NOMO-1 treated with DMSO at 0.1 percent for 48 hours (cell line): ENCODE results near the gene VN1R5.
"Not testable (repeated sequence)": the region's sequence is repeated elsewhere in the genome, so short reads cannot be mapped to it uniquely, and the experiment has no call there.

ENCODE experiments used
- DNase-seq: peaks from one replicate; lab custom pipeline; 2025; ENCODE audit not compliant: unreplicated experiment; lab: John Stamatoyannopoulos, UW

Gene VN1R5

DNA sequence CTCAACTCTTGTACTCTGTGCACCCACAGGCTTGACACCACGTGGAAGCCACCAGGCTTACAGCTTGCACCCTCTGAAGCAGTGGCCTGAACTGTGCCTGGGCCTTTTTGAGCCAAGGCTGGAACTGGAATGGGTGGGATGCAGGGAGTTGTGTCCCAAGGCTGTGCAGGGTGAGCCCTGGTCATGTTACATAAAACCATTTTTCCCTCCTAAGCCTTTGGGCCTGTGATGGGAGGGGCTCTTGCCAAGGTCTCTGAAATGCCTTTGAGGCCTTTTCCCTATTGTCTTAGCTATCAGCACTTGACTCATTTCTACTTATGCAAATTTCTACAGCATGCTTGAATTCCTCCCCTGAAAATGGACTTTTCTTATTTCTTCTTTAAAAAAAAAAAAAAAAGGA, 14.1 kb downstream of the VN1R5 start:
- DNase-seq, result no peak

DNA sequence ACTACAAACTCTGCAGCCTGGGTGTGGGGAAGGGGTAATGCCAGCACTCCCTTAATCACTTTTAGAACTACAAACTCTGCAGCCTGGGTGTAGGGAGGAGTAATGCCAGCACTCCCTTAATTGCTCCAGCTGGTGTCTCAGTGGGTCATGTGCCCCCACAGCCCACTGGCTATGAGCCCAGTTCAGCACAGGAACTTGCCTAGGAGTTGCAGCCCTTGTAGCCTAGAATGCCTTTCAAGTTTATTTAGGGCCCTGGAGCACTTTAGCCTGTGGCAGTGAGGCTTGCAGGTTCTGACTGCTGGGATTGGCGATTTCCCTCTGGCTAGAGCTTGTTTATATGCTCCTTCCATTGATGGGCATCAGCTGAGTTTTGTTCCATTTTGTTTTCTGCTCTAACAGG, 17.1 kb downstream of the VN1R5 start:
- DNase-seq, result no peak

DNA sequence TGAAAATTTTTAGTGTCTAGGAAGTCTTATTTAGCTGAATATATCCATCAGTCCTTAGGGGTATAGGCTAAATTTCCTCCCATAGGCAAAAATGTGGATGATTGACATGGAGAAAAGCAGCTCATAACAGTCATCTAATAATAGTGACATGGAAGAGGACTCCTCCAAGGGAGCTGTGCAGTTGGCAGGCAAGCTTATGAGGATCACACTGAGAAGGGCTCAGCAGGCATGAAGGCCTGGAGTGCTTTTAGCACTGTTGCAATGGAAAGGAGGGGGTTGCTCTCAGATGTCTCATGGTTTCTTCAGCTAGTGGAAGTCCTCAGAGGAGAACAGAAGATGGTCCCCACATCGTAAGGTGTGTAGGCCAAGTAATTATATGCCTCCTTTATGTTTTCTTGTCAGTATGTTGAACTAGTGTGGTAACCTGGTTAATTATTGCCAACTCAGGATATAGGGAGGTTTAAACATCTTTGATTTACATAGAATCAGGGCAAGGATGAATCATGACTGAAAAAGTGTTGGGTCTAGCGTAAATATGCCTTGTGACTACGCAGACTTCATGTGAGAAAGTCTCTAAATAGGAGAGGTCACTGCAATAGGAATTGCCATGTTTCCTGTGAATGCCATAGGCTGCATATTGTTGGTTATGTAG, 18.9 kb downstream of the VN1R5 start:
- no peak for DNase-seq

DNA sequence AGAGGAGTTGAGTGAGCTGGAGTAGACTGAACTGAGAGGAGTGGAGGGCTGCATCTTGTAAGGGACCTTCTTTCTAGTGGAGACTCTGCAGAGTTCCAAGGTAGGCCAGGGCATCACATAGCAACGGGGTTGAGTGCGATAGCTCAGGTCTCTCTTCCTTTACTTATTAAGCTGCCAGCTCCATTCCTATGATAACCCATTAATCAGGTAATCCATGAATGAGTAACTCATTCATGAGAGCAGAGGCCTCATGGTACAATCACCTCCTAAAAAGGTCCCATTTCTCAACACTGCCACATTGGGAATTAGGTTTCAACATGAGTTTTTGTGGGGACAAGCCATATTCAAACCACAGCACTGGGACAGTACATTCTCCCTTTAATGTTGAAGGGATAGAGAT, 21.3 kb downstream of the VN1R5 start:
- no peak for DNase-seq

DNA sequence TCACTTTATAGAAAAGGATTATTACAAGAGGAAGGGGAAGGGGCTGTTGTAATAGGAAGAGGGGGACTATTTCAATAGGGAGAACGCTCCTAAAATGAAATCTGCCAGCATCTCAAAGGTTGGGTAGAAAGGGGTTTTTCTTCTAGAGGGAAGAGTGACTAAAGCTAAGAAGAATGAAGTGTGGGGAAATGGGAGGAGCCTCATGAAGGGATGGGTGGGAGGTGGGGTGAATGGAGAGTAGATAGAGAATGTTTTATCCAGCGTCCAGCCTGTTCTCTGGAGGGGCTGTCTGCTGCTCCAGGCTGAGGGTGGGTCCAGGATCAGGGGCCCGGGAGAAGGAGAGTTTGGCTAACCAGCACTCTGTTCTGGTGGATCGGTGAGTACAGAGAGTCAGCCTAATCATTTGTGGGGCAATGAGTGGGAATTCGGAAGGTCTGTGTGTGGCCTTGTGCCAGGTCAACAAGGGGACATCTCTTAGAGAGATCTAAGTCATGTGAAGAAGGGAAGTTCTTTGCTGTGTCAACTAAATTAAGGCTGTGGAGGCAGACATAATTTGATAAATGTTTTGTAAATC, 25.2 kb downstream of the VN1R5 start:
- no peak for DNase-seq

DNA sequence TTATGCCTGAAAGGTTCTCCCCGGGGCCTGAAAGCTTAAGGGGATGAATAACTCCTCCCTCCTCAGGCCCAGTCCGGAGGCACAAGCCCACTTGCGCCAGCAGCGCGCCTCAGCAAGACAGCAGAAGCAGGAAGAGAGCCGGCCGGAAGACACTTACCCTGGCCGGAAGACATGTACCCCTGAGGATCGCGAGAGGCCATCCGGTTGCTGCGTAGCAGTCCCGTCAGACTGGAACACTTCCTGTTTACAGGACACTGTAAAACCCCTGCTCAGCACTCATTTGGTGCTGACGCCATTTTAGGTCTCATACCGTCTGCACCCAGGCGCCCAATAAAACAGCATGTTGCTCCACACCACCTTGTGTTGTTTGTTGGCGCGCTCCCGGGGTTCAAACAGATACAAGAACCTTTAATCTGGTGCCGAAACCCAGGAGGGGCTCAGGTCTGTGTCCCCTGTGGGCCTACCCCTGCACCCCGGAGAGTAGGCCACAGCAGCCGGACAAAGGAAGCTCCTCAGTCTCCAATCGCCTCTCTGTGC, 30.3 kb downstream of the VN1R5 start:
- no peak for DNase-seq

DNA sequence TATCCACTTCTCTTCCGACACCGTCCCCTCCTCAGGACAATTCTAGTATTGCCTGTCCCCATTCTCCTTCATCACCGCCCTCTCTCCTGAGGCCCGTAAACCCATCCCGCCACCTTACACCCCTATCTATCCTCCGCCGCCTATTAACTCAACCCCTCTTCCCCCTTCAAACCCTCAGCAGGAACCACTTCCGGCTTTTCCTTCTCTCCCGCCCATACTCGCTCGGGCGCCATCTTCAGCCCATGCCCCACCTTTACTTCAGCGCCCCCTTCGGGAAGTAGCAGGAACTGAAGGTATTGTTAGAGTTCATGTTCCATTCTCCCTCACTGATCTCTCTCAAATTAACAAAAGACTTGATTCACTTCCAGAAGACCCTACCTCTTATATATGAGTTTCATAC, 31.6 kb downstream of the VN1R5 start:
- DNase-seq, result no peak

DNA sequence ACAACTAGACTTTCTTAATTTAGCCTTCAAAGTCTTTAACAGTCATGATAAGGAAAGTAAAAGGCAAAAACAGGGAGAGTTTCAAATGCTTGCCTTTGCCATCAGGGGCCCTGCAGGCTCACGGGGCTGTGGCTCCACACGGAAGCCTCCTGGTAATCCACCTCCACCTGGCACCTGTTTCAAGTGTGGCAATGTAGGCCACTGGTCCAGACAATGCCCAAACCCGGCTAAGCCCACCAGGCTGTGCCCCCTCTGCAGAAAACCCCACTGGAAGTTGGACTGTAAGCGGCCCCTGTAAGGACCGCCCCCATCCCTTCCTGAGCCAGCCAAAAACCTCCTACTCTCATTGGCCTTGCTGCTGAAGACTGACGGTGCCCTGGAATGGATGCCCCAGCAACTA, 32.5 kb downstream of the VN1R5 start:
- no peak for DNase-seq

DNA sequence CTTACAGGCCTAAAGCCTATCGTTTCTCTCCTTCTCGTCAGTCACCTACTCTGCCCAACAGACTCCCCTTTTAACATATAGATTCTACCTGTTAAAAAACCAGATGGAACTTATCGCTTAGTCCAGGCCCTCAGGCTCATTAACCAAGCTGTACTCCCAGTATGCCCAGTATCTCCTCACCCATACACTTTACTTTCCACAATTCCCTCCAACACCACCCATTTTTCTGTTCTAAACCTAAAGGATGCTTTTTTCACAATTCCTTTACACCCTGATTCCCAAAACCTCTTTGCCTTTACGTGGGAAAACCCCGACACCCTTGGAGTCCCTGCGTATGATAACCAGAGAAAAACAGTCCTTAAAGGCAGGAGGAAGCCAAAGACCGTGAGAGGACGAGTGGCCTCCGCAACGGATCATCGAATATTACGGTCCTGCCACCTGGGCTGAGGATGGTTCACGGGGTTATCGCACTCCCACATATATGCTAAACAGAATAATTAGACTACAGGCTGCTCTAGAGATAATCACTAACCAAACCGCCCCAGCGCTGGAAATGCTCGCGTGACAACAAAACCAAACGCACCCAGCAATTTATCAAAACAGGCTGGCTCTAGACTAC, 33.5 kb downstream of the VN1R5 start:
- not testable (repeated sequence) for DNase-seq

DNA sequence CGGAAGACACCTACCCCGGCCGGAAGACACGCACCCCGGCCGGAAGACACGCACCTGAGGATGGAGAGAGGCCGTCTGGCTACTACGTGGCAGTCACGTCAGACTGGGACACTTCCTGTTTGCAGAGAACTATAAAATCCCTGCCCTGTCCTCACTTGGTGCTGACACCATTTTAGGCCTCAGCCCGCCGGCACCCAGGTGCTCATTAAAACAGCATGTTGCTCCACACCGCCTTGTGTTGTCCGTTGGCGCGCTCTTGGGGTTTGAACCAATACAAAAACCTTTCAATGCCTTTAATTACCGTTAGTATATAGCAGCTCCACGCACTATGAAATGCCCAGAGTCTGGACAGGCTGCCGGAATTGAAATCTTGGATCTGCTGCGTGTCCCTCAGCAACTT, 34.7 kb downstream of the VN1R5 start:
- DNase-seq, result no peak

DNA sequence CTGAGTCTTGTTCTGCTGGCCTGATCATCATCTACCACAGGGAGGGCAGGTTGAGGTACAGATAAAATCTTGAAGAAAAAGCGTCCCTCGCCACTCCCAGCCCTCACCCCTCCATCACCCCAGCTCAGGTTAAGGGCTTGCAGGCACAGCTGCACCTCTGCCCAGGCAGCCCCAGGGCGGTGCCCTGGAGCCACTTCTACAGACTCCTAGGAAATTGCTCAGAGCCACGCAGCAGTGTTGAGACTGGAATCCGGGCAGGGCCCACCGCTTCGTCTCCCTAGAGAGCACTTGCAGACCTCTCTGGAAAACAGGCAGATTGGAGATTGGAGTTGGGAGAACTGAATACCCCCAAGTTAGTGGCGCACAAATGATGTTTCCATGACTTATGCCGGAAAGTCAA, 35.3 kb downstream of the VN1R5 start:
- no peak for DNase-seq

DNA sequence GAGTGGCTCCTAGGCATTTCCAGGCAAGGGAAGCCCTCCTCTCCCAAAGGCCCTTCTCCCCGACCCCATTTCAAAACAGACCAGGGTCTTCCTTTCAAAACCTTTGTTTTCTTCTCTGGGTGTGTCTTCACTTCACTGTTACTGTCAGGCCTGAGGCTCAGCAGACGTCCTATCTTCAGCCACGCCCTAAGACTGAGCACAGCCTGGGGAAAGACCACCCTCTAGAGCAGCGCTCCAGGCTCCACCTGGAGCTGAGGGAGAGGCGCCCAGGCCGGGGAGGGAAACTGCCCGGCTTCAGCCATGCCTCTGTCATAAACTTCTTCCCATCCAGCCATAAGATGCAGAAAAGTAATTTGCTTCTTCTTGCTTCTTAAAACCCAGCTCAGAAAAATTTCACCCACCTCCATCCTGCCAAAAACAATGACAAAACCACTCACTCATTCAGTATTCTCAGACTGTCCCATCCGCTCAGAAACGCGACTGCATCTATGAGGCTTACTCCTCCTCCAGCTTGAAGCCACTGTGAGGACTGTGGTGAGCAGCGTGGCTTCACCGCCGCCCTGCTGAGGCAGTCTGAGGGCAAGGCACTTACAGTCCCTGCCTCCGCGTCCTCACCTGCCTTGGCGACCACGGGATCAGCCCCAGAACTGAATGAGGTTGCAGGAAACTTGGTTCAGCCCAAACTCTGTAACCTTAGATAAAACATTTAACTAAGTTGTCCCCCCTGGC, 36.1 kb downstream of the VN1R5 start:
- DNase-seq, result no peak

DNA sequence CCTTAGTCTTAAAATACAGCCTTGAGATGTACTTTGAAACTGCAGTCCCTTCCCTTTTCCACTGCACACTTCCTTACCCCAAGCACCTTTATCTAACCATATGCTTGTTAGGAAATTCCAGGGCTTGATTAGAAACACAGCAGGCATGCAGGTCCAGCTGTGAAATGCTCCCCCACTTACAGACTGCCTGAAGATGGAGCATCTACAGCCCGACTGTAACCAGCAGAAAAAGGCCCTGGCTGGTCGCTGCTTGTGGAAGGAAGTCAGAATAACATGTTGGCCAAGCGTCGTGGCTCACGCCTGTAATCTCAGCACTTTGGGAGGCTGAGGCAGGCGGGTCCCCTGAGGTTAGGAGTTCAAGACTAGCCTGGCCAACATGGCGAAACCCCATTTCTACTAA, 37.2 kb downstream of the VN1R5 start:
- no peak for DNase-seq

DNA sequence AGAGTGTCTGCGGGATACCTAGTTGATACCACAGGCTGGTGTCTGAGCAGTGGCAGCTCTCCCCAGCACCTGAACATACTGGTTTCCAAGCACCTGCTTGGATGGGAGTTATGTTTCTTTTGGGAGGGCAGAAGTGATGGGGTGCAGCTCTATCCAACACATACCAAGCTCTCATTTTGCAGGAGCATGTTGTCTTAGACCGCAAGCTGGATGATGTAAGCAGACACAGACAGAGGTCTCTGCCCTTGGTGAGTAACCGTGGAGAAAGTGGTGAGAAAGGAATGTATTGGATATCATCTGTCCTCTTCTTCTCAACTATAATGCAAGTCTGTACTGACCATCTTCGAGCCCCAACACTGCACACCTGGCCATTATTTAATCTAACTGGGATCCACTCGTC, 38.4 kb downstream of the VN1R5 start:
- DNase-seq, result no peak

DNA sequence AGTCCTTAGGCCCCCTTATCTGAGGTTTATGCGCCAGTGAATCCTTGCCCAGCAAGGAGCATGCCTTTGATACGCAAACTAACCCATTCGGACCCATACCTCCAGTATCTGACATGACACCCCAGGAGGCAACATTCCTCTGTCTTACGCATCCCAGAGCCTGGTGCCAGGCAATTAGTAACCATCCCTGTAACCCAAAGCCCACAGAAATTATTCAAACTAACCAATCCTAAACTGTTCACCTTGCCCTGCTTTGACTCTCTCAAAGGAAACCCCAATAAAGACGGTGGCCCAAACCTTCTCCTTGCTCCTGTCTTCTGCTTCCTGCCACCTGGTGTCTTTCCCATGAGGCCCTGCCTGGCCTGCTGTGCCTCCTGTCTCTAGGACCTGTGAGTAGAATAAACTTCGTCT, 39.4 kb downstream of the VN1R5 start:
- no peak for DNase-seq

DNA sequence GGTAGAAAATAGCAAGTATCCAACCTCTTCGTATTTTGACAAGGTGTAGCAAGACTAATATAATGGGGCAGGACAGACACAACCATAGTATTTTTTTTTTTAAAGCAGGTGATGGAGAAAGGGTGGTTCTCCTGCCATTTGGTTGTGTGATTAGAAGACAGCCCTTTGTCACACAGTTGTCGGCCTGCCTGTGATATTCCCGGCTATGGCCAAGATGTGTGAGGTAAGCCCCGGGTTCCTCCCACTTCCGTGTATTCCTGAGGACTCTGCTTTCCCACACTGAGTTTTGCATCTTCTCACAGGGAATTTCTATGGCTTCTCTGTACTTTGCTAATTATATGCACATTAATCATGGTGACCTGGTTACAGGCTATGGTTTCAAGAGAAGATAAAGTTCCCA, 39.9 kb downstream of the VN1R5 start:
- no peak for DNase-seq

DNA sequence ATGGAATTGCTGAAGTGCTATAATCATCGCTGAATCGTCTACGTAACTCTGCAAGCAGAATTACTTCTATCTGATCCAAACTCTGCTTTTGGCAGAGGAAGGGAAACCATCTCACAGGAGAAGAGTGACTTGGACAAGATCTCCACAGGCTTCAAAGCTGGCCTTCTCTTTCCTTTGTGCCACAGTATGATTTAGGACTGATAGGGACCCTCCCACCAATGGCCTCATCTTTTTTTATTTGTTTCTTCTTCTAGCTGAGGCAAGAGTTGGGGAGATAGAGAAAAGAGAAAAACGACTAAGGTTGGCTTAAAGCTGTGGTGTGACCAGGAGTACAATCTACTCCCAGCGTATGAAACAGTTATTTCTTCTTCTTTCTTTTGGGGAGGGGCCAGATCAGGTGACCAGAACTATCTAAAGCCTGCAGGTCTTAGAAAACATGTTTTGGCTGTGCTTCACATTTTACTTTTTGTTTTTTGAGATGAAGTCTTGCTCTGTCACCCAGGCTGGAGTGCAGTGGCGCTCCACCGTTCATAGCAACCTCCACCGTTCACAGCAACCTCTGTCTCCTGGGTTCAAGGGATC, 40.8 kb downstream of the VN1R5 start:
- DNase-seq, result no peak

DNA sequence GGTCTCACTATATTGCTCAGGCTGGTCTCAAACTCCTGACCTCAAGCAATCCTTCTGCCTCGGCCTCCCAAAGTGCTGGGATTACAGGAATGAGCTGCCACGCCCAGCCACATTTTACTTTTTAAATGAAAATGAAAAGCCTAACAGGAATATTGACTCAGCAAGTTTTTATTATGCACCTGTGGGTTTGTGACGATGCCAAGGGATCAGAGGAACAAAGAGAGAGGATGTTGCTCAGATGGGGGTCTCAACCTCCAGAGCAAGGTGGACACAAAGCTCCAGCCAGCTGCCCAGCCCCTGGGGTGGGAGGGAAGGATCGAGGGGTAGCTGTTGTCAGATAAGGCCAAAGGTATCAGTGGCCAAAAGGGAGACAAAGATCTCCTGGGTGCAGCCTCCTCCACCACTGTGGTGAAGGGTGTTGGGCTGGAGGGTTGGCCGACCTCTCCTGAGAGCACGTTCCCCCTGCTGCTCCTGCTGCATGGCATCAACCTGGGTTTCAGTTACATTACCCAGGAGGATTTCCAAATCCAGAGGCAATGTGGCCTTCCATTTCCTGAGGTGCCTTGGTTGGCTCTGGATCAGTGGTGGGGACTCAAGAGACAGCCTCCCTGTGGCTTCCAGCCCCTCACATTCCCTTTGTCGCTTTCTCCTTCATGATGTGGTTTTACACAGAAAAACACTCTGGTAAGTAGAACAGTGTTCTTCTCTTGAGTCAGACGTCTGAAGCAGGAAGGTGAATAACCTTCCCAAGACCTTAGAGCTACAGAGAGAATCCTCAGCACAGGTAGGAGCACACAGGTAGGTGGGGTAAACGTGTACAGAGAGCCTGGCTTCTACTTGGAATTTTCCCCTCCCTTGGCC, 41.6 kb downstream of the VN1R5 start:
- DNase-seq, result no peak

DNA sequence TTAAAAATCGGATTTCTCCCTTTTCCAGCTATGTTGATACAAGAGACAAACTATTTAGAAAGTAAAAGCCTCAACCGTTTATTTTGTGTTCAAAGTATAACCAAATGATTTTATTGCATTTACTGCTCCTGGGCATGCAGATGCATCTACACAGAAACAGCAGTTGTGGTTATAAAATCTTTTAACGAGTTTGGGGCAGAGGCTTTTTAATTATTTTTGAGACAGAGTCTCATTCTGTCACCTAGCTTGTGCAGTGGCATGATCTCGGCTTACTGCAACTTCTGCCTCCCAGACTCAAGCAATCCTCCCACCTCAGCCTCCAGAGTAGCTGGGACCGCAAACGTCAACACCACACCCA, 42.2 kb downstream of the VN1R5 start:
- DNase-seq, result no peak

DNA sequence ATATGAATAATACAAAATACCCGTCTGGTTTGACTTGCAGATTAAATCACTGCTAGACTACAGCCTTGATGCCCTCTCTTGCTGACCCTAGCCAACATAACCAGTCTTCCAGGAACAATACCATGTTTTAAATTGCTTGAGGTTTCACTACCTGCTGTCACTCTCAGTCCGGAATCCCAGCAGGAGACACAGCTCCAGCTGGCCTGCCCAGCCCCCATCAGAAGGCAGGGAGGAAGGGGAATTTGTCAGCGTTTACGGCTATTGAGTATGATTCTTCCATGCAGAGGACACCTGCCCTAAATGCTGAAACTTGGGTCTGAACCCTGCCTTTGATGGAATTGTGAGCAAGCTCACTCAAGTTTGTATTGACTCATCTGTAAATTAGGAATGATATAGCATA, 42.8 kb downstream of the VN1R5 start:
- DNase-seq, result no peak
